T-cell (primary cell): ENCODE data around the gene NLRP13. TPM values are rescaled to one million over a fixed set of nuclear protein-coding genes. Genes with fewer than 3 reads are reported as not detected.

ENCODE experiments used
- ATAC-seq, 4 experiments: fragments of 200-7000 bp in 3 of 4; fragments of 150-1000 bp in 1 of 4; cut with Tn5 transposase; replicated peaks in 1 of 4; 1 replicate in 3 of 4; 2 replicates in 1 of 4; pipeline ENCODE4 v1.10.0; 2021; ENCODE audit warnings: moderate library complexity in 3 of 4, mild to moderate bottlenecking in 2 of 4, moderate number of reproducible peaks in 1 of 4
- CTCF ChIA-PET, 2 donors: fragments of 300-600 bp; sonication (Branson Sonifier 250); formaldehyde crosslinking; loops; one replicate each; lab custom pipeline; 2022; ENCODE audit warnings: antibody characterized with exemption in 2 of 2; lab: Charles Lee
- POLR2A ChIA-PET, 2 donors: fragments of 300-600 bp; sonication (Branson Sonifier 250); formaldehyde crosslinking; loops; one replicate each; lab custom pipeline; 2022; ENCODE audit warnings: antibody characterized with exemption in 2 of 2; lab: Charles Lee
- DNase-seq, 35 experiments: peaks; one replicate each; pipeline versions ENCODE4 v3.0.0 to v3.0.0-alpha.2; 2013 to 2023
- H3K27ac ChIP-seq: one replicate; pipeline ENCODE4 v1.5.1; 2013; ENCODE audit warnings: low read length
- H3K27me3 ChIP-seq, 2 experiments: replicated peaks in 1 of 2; 1 replicate in 1 of 2; 2 replicates in 1 of 2; pipeline versions ENCODE4 v1.6.1 to v1.7.0; 2013; ENCODE audit warnings: low read length in 1 of 2, mixed read lengths in 1 of 2; ENCODE audit not compliant: control insufficient read depth in 2 of 2, insufficient read depth in 2 of 2; ENCODE audit errors: extremely low read depth in 1 of 2
- H3K36me3 ChIP-seq, 2 donors: 1 replicate in 1 of 2; 2 replicates in 1 of 2; pipeline versions ENCODE4 v1.6.1 to v1.7.0; 2013; ENCODE audit warnings: low read length in 1 of 2; ENCODE audit not compliant: control insufficient read depth in 2 of 2, insufficient read depth in 1 of 2; ENCODE audit errors: extremely low read depth in 1 of 2
- H3K4me1 ChIP-seq, 2 experiments: 1 replicate in 1 of 2; 2 replicates in 1 of 2; pipeline versions ENCODE4 v1.6.1 to v1.7.0; 2013; ENCODE audit warnings: low read length in 2 of 2, mixed read lengths in 1 of 2; ENCODE audit not compliant: insufficient read depth in 2 of 2, control insufficient read depth in 1 of 2; ENCODE audit errors: extremely low read depth in 1 of 2
- H3K4me3 ChIP-seq, 2 donors: 1 replicate in 1 of 2; 2 replicates in 1 of 2; pipeline versions ENCODE4 v1.5.1 to v1.7.0; 2013; ENCODE audit warnings: mild to moderate bottlenecking in 2 of 2, low read length in 1 of 2, moderate library complexity in 1 of 2; ENCODE audit not compliant: control insufficient read depth in 1 of 2; ENCODE audit errors: extremely low read depth in 1 of 2
- H3K9me3 ChIP-seq: 2 replicates; pipeline ENCODE4 v1.7.0; 2013
- H3K27ac Mint-ChIP-seq, 2 donors: one replicate each; pipeline ENCODE4 v1.8.0; 2020 to 2021; ENCODE audit warnings: mild to moderate bottlenecking in 2 of 2, mixed read lengths in 2 of 2
- H3K27me3 Mint-ChIP-seq, 2 donors: one replicate each; pipeline ENCODE4 v1.8.0; 2021 to 2022; ENCODE audit warnings: mixed read lengths in 2 of 2
- H3K36me3 Mint-ChIP-seq: one replicate; pipeline ENCODE4 v1.8.0; 2021; ENCODE audit warnings: mixed read lengths
- H3K4me1 Mint-ChIP-seq, 3 donors: one replicate each; pipeline ENCODE4 v1.8.0; 2020 to 2022; ENCODE audit warnings: mixed read lengths in 3 of 3, mild to moderate bottlenecking in 1 of 3
- H3K4me3 Mint-ChIP-seq, 3 donors: one replicate each; pipeline ENCODE4 v1.8.0; 2020 to 2022; ENCODE audit warnings: mild to moderate bottlenecking in 3 of 3, mixed read lengths in 3 of 3, moderate library complexity in 3 of 3
- H3K9me3 Mint-ChIP-seq, 3 donors: one replicate each; pipeline ENCODE4 v1.8.0; 2020 to 2022; ENCODE audit warnings: mixed read lengths in 3 of 3
- WGBS: methylation state at CpG from one replicate; pipeline ENCODE4 v1.1.5; 2013; ENCODE audit warnings: missing lambda C conversion rate; ENCODE audit not compliant: insufficient coverage; 5-methylcytosine and 5-hydroxymethylcytosine counted together
- total RNA-seq, 35 experiments: library from RNA in 6 of 35; stranded (reverse) in 6 of 35; fragments of 120-200 nt in 1 of 35; gene quantifications; one replicate each; pipeline versions ENCODE4 v1.2.1 to v1.2.4 and lab custom pipeline; 2013 to 2026

NLRP13 gene
- total RNA-seq, 5 donors from 2014 or later (not counting 1 experiment from before 2014, with no cell fraction given), result not detected

- CTCF ChIA-PET, result no interaction called here
These were observed 74.2 kb downstream of the NLRP13 start for GRCh38 chr19:55857974-55858373.

GRCh38 chr19:55857149-55857548, 75.0 kb downstream of the NLRP13 start:
- Histone ChIP-seq H3K27ac (no peak overlapping the region), H3K4me3 (no peak overlapping the region), H3K9me3 (no peaks in the 10 kb centered on the region), H3K4me1 (no peaks in the 10 kb centered on the region), H3K27me3 (peaks cover 0 to 2% of the 10 kb centered on the region in 2 experiments), H3K36me3 (no peaks in the 10 kb centered on the region)
- 81% methylated on average over 2 of the region's 4 CpGs for WGBS
- DNase-seq (no peak), ATAC-seq (no peak)
- CTCF ChIA-PET, result interaction anchor here in 1 of 2 donors (0.5 kb wide), 1 partner anchor 26 kb away, joined by 4 read pairs; no protein-coding TSS in a partner anchor
- no peak overlapping the region for H3K4me3 Mint-ChIP-seq
- POLR2A ChIA-PET, result no interaction called here
- no peaks in the 10 kb centered on the region for H3K36me3 Mint-ChIP-seq
- H3K9me3 Mint-ChIP-seq, result peaks cover 2 to 12% (median 5%) of the 10 kb centered on the region in 3 donors
- no peaks in the 10 kb centered on the region for H3K27me3 Mint-ChIP-seq
- H3K27ac Mint-ChIP-seq, result no peak overlapping the region
- H3K4me1 Mint-ChIP-seq, result no peaks in the 10 kb centered on the region

More at GRCh38 chr19:55857974-55858373, 74.2 kb downstream of the NLRP13 start:
- POLR2A ChIA-PET, result no interaction called here
- no peaks in the 10 kb centered on the region for H3K4me1 ChIP-seq
- no peak overlapping the region for H3K27ac ChIP-seq
- Mint-ChIP-seq H3K27ac (no peak overlapping the region), H3K4me3 (no peak overlapping the region), H3K4me1 (no peaks in the 10 kb centered on the region), H3K27me3 (no peaks in the 10 kb centered on the region), H3K9me3 (peaks cover 2 to 12% (median 5%) of the 10 kb centered on the region in 3 donors), H3K36me3 (no peaks in the 10 kb centered on the region)
- H3K36me3 ChIP-seq, result no peaks in the 10 kb centered on the region
- DNase-seq, result no peak
- ATAC-seq, result no peak
- H3K9me3 ChIP-seq, result no peaks in the 10 kb centered on the region
- 86% methylated on average over 19 of the region's 23 CpGs for WGBS
- peaks cover 0 to 2% of the 10 kb centered on the region in 2 experiments for H3K27me3 ChIP-seq
- no peak overlapping the region for H3K4me3 ChIP-seq

GRCh38 chr19:55855160-55855559, 77.0 kb downstream of the NLRP13 start:
- ChIA-PET POLR2A (no interaction called here), CTCF (no interaction called here)
- H3K36me3 ChIP-seq, result no peaks in the 10 kb centered on the region
- Mint-ChIP-seq H3K9me3 (peaks cover 6 to 18% (median 9%) of the 10 kb centered on the region in 3 donors), H3K27me3 (no peaks in the 10 kb centered on the region), H3K4me1 (no peaks in the 10 kb centered on the region), H3K4me3 (no peak overlapping the region), H3K27ac (no peak overlapping the region), H3K36me3 (no peaks in the 10 kb centered on the region)
- WGBS, result no CpG with 5 or more reads among the region's 1 CpG
- H3K27ac ChIP-seq, result no peak overlapping the region
- DNase-seq, result no peak
- H3K4me3 ChIP-seq, result no peak overlapping the region
- no peaks in the 10 kb centered on the region for H3K4me1 ChIP-seq
- ATAC-seq, result no peak
- H3K27me3 ChIP-seq, result peaks cover 0 to under 1% of the 10 kb centered on the region in 2 experiments
- H3K9me3 ChIP-seq, result no peaks in the 10 kb centered on the region

Other genes starting within 250 kb of the NLRP13 start
- gene NLRP9, start 193.9 kb downstream of the NLRP13 start, total RNA-seq, result not detected
- not detected for gene RFPL4A, start 173.2 kb downstream of the NLRP13 start, total RNA-seq
- gene RFPL4AL1, start 163.2 kb downstream of the NLRP13 start, total RNA-seq, result not detected
- gene NLRP11, start 100.3 kb downstream of the NLRP13 start, total RNA-seq, result not detected
- not detected for gene NLRP4, start 95.8 kb downstream of the NLRP13 start, total RNA-seq
- not detected for gene NLRP8, start 15.5 kb upstream of the NLRP13 start, total RNA-seq
- gene NLRP5, start 54.4 kb upstream of the NLRP13 start, total RNA-seq, result not detected
- gene ZNF787, start 189.0 kb upstream of the NLRP13 start, total RNA-seq, result 10 to 100 TPM; 20.6 to 38.6 (median 34.9) TPM
- gene ZNF444, start 209.0 kb upstream of the NLRP13 start, total RNA-seq, result 10 to 100 TPM; 23.1 to 51.4 (median 46.0) TPM
- not detected for gene GALP, start 243.7 kb upstream of the NLRP13 start, total RNA-seq